Stimulated activated CD4-positive, alpha-beta T cell treated with anti-CD3 and anti-CD28 coated beads, Interleukin-4, amount 100 ng/mL, for 48 hours (primary cell): ENCODE measurements around the gene GPR137.
"Not testable (repeated sequence)": the region's sequence is repeated elsewhere in the genome, so short reads cannot be mapped to it uniquely, and the experiment has no call there.

Experiments used
- DNase-seq, 2 donors: peaks; one replicate each; pipeline ENCODE4 v3.0.0-alpha.2; 2020; ENCODE audit warnings: low read depth in 2 of 2

GPR137 gene

DNA sequence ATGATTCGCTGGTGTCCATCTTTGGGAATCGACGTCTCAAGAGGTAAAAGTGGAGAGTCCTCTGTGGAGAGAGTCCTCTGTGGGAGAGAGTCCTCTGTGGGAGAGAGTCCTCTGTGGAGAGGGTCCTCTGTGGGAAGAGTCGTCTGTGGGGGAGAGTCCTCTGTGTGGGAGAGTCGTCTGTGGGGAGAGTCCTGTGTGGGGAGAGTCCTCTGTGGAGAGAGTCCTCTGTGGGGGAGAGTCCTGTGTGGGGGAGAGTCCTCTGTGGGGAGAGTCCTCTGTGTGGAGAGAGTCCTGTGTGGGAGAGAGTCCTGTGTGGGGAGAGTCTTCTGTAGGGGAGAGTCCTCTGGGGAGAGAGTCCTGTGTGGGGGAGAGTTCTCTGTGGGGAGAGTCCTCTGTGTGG, 35.4 kb downstream of the GPR137 start:
- DNase-seq: no peak

DNA sequence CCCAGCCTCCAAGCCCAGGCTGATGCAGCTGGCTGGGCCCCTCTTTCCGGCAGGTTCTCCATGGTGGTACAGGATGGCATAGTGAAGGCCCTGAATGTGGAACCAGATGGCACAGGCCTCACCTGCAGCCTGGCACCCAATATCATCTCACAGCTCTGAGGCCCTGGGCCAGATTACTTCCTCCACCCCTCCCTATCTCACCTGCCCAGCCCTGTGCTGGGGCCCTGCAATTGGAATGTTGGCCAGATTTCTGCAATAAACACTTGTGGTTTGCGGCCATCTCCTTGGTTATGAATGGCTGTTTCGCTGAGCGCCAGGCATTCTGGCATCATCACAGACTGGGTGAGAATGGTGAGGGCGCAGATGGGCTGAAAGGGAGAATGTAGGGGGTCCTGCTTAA, 35.9 kb downstream of the GPR137 start:
- DNase-seq: no peak

DNA sequence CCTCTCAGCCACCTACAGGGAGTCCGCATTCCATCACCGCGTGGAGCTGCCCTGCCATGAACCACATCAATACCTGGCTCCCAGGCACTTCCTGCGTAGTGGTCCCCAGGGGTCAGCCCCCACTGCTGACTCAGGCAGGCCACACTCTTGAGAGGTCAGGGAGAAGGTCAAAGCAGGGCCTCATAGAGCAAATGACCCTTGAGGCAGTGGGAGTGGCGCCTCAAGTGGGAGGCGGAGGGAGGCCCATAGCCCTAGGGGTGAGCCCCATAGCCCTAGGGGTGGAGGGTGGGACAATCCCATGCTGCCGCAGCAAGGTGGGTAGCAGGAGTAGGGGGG, 37.2 kb downstream of the GPR137 start:
- no peak for DNase-seq

- DNase-seq: no peak
Observed at GRCh38 chr11:64323373-64323772, 37.7 kb downstream of the GPR137 start.

DNA sequence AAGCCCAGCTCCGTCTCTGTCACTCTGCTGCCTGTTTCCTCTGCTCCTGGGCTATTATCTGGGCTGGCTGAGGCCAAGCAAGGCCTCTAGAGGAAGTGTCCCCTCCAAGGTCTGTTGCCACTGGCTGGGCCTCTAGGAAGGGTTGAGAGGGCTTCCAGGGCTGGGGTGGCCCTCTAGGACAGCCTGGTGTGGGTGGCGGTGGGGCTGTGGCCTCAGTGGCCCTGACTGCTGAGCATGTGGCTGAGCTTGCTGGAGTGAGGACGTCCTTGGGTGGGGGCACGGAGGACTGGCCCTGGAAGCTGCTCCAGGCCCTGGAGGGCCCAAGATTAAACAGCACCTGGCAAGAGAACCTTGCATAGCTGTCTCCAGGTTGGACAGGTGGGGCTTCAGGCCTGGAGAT, 38.3 kb downstream of the GPR137 start:
- DNase-seq: not testable (repeated sequence)

GRCh38 chr11:64324692-64325469, 39.2 kb downstream of the GPR137 start:
- no peak for DNase-seq

DNA sequence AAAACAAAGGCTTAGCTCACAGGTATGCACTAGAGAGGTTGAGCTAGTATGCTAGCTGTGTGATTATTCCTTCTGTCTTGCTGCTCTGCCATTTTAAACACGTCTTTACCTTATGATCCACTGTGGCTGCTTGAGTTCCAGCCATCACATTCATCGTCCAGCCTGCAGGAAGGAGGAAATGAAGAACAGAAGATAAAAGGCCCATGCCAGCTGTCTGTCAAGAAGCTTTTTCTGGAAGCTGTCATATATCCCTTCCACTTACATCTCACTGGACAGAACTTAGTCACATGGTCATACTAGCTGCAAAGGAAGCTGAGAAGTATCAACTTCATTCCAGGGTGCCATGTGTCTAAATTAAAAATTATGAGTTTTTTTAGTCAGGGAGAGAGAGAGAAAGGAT, 41.7 kb downstream of the GPR137 start:
- no peak for DNase-seq

GRCh38 chr11:64327993-64328392, 42.3 kb downstream of the GPR137 start:
- no peak for DNase-seq

DNA sequence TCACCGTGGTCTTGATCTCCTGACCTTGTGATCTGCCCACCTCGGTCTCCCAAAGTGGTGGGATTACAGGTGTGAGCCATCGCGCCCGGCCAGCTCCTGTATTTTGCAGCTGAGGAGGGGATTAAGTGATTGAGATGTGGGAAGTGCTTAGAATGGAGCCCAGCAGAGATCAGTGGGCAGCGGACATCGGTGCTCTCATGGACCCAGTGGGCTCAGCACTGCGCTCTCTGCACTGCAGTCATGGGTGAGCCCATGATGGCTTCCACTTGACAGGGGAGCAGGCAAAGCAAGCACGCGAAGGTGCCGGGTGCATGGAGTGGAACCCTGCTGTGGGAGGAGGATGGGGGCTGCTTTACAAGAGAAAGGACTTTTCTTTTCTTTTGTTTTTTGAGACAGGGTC, 45.2 kb downstream of the GPR137 start:
- DNase-seq: no peak

GRCh38 chr11:64331569-64332371, 46.1 kb downstream of the GPR137 start:
- DNase-seq: peak; percentile 66 to 75

DNA sequence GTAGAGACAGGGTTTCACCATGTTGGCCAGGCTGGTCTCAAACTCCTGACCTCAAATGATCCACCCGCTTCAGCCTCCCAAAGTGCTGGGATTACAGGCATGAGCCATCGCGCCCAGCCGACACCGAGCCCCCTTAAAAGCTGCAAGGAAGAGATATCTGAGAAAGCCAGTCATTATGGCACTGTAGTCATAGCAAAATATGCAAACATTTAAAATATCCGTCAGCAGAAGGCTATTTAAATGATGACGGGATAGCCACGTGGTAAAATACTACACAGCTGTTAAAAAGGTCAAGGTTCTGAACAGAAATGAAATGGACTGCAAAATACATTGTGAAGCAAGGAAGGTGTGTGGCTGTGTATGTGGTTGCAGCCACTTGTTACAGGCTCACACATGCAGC, 47.9 kb downstream of the GPR137 start:
- no peak for DNase-seq

GRCh38 chr11:64334764-64335735, 49.4 kb downstream of the GPR137 start:
- DNase-seq: no peak

DNA sequence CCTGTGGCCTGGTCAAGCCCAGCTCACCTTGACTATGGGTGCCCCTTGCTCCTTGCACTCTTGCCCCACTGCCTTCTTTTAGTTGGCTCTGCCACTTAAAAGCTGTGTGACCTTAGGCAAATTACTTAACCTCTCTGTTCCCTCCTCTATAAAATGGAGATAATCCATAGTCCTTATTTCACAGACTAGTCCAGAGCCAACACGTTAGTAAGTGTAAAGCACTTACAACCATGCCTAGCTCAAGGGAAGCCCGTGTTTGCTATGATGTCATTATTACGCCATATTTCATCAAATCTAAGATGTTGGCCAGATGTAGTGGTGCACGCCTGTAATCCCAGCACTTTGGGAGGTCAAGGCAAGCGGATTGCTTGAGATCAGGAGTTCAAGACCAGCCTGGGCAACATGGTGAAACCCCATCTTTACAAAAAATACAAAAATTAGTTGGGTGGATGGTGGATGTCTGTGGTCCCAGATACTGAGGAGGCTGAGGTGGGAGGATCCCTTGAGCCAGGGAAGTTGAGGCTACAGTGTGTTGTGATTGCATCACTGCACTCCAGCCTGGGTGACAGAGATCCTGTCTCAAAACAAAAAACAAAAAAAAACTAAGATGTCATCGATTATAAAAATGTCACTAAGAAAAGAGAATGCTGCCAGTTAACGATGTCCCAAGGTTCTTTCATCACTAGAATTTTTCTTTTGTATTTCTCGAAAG, 52.0 kb downstream of the GPR137 start:
- DNase-seq: no peak

- no peak for DNase-seq
Observed at GRCh38 chr11:64338716-64339115, 53.1 kb downstream of the GPR137 start.
